A673 (cell line): Measurements from ENCODE around the gene NOL3.

Experiments used
- CTCF ChIP-seq: fragments of 300-800, 200-600 bp; sonication (generic); conservative IDR thresholded peaks from 2 replicates; pipeline ENCODE4 v1.5.1; 2017; ENCODE audit warnings: low read depth, mild to moderate bottlenecking, antibody characterized with exemption, low read length, moderate library complexity, mixed read lengths
- EZH2 ChIP-seq: fragments of 200-600 bp; sonication (generic); IDR thresholded peaks from 2 replicates; pipeline ENCODE4 v1.6.1; 2017; ENCODE audit warnings: borderline replicate concordance, low read depth, mild to moderate bottlenecking, mixed read lengths, antibody characterized with exemption, low read length; ENCODE audit not compliant: poor library complexity, severe bottlenecking

GRCh38 chr16:67190041-67190440 lies 19.7 kb downstream of the NOL3 start, which contains the start of gene EXOC3L1:
- TF ChIP-seq EZH2: no peak
- no peak for TF ChIP-seq CTCF
